ENCODE data around the gene MCEE.
"Not testable (repeated sequence)": the region's sequence is repeated elsewhere in the genome, so short reads cannot be mapped to it uniquely, and the experiment has no call there.

Gene MCEE

DNA sequence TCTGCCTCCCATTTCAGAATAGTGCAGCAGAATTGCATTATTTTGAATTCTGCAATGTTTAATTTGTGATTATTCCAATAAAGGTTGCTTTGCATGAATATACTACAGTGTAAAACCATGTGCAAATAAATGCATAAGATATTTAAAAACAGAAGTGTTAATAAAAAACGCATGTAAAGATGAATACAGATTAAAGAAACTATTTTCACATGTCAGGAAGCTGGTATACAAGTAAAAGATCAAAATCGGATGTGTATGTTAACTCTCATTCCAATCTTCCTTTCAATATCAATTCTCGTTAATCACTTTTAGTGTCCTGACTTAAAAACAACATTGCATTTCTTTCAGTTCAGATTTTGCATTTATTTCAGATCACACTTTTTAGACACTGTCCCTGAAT, 3.1 kb downstream of the MCEE start:
- DNase-seq (no peak), ATAC-seq (no peak)

DNA sequence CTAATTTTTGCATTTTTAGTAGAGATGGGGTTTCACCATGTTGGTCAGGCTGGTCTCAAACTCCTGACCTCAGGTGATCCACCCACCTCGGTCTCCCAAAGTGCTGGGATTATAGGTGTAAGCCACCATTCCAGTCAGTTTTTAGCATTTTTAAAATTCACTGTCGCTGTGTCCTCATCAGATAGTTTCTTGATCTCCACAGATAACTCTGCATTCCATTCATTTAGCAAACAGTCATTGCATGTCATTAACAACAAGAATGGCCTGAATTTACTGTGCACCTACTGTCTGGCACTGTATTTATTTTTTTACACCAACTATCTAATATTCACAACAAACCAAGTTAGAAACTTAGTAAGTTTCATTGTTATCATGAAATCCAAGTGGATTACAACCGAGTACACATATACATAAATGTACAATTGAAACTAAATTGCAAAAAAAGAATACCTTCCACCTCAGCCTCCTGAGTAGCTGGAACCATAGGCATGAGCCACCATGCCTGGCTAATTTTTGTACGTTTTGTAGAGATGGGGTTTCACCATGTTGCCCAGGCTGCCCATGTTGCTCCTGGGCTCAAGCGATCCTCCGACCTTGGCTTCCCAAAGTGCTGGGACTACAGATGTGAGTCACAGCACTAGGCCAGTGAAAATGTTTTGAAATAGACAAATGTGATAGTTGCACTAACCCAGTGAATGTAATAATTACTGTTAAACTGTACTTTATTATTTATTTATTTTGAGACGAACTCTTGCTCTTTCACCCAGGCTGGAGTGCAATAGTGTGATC, 4.3 kb downstream of the MCEE start:
- DNase-seq, result no peak

DNA sequence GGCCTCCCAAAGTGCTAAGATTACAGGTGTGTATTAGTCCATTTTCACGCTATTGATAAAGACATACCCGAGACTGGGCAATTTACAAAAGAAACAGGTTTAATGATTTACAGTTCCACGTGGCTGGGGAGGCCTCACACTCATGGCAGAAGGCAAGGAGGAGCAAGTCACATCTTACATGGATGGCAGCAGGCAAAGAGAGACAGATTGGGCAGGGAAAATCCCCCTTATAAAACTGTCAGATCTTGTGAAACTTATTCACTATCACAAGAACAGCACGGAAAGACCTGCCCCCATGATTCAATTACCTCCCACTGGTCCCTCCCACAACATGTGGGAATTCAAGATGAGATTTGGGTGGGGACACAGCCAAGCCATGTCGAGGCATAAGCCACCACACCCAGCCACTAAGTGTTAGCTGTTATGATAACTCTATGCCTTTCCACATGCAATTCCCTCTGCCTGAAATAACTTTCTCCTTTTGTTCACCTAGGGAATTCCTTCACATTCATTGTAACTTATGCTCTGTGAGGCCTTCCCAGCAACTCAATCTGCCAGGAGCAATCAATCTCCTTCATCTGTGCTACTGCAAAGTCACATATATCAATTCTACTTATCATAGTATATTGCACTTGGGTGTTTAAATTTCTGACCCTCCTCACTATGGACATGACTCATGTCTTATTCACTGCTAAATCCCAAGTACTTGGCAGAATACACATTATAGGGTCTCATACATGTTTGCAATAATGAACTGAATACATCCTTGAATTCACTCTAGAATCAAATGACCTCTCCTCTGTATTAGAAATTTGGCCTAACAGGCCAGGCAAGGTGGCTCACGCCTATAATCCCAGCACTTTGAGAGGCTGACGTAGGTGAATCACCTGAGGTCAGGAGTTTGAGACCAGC, 7.4 kb downstream of the MCEE start:
- ATAC-seq (no peak), DNase-seq (no peak)

More for the DNA sequence above, 4.3 kb downstream of the MCEE start:
- no peak for ATAC-seq

DNA sequence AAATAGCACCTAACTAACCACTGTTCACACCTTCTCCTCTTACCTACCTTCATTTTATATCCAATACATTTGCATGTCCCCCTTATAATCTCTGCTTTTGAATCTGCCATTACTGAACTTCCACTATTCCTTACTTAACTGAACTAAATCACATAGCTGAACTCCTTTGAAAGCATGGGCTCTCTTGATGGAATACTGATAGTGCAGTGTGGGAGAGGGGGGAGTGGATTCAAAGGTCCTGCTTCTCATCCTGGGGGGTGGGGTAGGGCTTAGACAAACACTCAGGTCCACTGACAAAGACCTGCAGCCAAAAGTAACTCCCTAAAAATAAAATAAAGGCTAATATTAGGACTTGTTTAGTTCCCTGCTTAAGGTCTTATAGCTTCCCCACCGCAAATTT, 8.6 kb downstream of the MCEE start:
- ATAC-seq (no peak), DNase-seq (no peak)

DNA sequence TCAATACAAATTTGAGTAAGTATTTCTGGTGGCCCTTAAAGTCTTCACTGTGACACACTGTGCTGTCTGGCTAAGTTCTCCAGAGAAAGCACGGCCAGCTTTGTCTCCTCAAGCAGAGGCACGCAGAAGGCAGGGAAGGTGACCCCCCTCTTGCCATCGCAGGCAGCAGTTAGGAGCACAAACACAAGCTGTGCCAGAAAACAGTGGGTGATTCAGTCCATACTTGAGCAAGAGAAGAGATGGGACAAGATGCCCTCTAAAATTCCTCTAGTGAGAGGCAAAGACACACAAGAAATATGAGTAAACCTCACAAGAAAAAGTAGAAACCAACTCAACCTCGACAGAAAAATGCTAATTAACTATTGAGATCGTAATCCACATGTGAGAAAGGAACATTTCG, 9.8 kb downstream of the MCEE start:
- no peak for ATAC-seq
- DNase-seq, result no peak

DNA sequence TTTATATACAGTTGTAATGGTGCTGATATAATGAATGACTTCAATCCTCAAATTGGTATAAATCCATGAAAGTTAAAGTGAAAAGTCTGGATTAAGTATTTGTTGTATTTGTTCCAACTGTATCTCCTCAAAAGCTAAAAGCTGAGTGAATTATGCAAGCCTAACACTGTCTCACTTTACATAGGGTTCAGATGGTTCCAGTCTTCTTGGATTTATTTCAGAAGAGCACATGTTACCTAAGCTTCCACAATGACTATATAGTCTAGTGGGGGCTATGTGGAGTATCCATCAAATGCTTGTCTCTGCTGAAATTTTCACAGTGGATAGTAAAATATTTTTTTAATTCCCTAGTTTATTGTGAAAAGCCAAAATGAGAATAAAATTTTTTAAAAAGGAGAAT, 13.0 kb downstream of the MCEE start:
- DNase-seq, result no peak
- no peak for ATAC-seq

DNA sequence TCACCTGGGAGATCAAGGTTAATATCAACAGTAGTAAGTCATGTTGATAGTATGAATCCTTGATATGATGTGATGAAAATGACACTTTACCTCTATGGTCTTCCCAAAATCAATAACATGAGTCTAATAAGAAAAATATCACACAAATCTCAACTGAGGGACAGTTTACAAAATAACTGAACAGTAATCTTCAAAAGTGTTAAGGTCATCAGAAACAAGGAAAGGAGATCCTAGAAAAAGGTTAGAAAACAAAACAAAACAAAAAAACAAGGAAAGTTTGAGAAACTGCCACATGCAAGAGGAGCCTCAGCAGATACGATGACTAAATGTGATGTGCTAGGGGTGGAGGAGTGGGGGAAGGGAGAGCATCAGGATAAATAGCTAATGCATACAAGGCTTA, 16.2 kb downstream of the MCEE start:
- no peak for DNase-seq
- ATAC-seq, result no peak

DNA sequence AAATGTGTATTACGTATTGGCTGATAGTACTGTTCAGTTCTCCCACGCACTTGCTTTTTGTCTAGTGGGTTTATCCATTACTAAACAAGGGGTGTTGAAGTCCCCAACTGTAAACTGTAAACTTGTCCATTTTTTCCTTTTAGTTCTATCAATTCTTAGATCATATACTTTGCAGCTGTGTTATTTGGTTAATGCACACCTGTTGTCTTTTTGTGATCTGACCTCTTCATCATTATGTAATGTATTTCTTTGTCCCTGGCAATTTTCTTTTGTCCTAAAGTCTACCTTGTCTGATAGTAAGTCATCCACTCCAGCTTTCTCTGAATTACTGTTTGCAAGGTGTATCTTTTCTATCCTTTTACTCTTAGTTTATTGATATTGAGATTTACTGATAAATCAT, 21.9 kb downstream of the MCEE start:
- ATAC-seq (no peak), DNase-seq (no peak)

DNA sequence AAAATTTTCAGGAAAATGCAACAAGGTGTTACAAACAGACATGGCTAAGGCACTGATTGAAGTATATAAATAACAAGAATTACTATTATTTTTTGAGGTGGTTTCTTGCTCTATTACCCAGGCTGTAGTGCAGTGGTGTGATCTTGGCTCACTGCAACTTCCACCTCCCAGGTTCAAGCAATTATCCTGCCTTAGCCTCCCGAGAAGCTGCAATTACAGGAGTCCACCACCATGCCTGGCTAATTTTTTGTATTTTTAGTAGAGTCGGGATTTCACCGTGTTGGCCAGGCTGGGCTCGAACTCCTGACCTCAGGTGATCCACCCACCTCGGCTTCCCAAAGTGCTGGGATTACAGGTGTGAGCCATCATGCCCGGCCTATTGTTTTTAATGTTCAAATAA, 23.6 kb downstream of the MCEE start:
- ATAC-seq, DNase-seq: not testable (repeated sequence)

DNA sequence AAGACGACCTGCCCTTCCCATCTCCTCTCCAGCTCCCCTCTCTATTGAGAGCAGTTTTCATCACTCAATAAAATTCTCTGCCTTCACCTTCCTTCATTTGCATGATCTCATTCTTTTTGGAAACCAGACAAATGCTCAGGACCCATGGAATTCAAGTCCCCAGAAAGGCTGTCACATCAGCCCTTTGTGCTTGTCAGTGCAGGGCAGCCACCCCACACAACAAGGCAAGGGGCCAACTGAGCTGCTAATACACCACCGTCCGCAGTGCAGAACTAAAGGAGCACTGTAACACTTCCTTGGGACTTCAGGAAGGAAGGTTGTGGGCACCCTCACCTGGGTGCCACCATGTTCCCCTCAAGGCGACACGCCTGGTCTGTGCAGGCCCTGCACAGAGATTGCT, 26.2 kb downstream of the MCEE start:
- ATAC-seq (no peak), DNase-seq (no peak)

DNA sequence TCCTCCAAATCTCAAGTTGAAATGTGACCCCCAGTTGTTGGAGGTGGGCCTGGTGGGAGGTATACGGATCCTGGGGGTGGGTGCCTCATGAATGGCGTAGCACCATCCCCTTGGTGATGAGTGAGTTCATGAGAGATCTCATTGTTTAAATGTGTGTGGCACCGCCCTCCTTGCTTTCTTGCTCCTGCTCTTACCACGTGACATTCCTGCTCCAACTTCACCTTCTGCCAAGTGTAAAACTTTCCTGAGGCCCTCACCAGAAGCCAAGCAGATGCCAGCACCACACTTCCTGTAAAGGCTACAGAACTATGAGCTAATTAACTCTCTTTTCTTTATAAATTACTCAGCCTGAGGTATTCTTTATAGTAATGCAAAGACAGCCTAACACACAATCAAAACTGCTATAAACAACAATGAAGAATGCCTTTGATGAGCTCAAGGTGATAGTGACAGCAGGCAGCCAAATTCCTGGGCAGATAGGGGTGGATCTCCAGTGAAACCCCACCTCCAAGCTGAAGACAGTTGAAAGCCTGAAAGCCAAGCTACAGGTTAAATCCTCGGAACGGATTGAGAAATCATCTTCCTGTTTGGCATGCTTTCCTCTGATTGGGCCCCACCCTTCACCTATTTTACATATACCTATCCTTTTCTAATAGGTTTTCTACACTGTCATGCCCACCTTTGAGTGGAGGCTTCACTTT, 26.9 kb downstream of the MCEE start:
- ATAC-seq, result no peak
- no peak for DNase-seq

DNA sequence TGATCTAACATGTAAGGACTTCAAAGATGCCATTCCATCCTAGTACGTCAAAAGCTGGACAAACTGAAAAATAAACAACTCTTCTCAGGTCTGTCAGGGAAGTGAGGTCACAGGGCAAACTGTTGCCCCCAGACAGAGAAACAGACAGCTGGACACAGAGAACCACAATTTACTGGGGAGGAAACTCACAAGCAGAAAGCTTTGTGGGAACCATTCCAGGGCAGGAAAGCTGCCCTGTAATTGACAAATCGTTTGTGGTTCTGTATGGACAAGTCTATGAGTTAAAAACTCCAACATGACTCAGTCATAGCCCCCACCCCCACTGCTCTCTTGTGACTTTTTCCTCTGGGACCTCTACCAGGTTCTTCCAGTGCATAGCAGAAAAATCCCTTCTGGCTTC, 28.4 kb downstream of the MCEE start:
- ATAC-seq (no peak), DNase-seq (no peak)

DNA sequence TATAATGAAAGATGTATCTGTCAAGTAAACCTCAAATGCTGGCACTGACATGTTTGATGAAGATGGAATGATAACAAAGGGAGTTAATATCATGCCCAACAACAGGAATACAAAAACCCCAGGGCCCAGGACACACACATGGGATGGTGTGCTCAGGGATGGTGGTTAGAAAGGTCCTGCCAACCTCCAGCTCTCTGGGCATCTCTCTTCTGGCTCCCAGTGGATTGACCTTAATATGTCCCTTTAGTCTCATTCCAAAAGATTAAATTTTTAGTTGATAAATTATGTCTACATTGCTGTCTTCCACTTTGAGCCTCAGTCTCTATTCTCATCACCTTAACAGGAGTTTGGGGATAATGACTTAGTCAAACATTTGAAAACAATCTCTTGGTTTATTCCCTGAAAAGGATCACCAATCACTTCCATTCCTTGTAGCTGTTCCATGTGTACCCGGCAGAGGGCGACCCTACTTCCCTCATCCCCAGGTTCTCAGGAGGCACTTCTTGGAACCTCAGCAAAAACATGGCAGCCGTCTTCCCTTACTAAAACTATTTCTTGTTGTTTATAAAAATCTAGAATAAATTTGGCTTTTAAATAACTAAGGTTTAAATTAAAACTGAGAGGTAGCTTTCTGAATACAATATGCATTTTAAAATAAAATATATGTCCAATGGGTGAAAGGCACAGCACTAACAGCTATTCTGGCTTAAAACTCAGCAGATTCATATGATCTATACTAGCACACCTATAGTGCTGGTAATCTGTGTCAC, 29.6 kb downstream of the MCEE start:
- ATAC-seq (peak; percentile 63), DNase-seq (peak; percentile 64)

DNA sequence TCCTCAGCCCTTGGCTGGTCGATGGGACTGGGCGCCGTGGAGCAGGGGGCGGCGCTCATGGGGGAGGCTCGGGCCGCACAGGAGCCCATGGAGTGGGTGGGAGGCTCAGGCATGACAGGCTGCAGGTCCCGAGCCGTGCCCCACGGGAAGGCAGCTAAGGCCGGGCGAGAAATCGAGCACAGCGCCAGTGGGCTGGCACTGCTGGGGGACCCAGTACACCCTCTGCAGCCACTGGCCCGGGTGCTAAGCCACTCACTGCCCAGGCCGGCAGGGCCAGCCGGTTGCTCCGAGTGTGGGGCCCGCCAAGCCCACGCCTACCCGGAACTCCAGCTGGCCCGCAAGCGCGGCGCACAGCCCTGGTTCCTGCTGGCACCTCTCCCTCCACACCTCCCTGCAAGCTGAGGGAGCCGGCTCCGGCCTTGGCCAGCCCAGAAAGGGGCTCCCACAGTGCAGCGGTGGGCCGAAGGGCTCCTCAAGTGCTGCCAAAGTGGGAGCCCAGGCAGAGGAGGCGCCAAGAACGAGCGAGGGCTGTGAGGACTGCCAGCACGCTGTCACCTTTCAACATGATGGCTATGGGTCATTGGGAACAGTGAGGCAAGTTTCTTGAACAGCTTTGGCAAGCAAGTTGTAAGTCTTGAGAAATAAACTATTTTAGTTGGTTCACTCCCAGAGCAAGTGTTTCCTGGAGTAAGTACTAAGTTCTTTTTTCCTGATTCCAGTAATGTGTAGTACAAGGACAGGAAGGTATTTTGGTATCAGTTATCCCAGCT, 37.4 kb downstream of the MCEE start:
- ATAC-seq, DNase-seq: not testable (repeated sequence)

DNA sequence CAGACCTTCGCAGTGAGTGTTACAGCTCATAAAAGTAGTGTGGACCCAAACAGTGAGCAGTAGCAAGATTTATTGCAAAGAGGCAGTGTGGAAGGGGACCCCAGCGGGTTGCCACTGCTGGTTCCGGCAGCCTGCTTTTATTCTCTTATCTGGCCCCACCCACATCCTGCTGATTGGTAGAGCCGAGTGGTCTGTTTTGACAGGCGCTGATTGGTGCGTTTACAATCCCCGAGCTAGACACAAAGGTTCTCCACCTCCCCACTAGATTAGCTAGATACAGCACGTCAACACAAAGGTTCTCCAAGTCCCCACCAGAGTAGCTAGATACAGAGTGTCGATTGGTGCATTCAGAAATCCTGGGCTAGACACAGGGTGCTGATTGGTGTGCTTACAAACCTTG, 38.2 kb downstream of the MCEE start:
- ATAC-seq, DNase-seq: not testable (repeated sequence)

DNA sequence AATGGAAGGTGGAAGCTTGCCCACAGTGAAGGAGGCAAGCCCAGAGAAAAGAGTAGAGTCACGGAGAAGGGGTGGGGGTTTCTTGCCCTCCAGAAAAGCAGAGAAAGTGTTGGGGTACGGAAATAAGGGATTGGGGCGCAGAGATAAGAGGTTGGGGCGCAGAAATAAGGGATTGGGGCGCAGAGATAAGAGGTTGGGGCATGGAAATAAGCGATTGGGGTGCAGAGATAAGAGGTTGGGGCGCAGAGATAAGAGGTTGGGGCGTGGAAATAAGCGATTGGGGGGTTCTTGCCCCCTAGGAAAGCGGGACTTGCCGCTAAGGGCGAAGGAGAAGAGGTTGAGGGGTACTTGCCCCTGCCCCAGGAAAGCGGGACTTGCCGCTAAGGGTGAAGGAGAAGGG, 40.6 kb downstream of the MCEE start:
- DNase-seq, ATAC-seq: not testable (repeated sequence)

DNA sequence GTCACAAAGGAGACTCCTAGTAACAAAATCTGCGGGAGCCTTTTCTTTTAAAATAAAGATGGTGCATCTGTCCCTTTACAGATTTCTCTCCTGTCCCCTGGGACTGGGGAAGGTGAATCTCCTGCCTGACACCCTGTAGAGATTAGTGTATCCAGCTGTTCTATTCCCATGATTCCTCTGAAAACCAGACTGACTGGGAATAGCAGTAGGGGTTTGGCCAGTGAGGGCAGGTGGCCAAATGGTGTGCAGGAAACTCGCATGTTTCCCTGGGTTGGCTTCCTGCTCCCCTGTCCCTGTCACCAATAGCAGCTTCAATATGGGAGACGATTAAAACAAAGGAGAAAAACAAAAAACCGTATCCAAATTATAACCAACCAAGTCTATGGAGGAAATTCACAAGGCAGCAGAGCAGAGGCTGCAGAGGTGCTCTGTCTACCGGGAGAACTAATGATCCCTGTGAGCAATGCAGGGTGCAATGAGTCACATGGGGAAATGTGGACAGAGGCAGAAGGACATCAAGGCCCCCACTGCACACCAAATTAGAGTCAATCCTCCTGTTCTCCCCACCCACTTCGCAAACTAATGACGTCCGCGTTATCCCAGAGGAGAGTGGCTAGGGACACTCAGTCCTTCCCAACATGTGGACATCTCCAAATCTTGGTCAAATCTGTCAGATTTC, 44.6 kb downstream of the MCEE start:
- not testable (repeated sequence) for DNase-seq, ATAC-seq

DNA sequence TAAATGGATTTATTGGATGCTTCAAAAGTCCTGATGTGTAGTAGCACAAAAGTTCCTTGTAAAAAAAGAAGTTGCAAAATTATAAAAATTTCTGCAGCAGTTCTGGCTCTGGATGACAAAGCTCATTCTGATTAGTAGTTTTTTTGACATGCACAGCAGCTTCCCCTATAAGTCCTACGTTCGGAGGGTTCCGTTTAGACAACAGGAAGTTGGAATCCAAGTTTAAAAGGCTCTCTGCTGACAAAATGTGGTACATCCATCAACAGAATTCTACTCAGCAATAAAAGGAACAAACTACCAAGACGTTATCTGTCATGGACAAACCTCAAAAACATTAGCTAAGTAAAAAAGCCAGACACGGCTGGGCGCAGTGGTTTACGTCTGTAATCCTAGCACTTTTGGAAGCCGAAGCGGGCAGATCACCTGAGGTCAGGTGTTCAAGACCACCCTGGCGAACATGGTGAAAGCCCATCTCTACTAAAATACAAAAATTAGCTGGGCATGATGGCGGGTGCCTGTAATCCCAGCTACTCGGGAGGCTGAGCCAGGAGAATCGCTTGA, 46.2 kb downstream of the MCEE start:
- not testable (repeated sequence) for DNase-seq, ATAC-seq

DNA sequence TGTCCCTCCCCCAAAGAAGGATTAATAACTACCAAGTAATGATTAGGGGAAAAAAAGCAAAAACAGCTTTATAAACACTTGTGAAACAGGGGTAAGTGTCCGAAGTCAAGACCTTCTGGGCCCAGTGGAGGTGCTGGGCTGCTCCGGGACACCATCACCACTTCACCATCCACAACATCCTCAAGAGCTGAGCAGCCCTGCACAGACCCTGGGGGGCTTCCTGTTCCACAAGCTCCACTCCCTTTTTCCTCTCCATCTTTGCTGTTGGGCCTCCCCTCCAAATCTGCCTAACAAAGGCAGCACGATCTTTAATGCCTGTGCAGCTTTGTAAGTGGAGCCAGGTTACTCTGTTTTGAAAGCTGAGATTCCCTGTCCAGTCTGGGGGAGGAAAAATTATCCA, 46.7 kb downstream of the MCEE start:
- ATAC-seq, DNase-seq: not testable (repeated sequence)
